Neural crest cell (in vitro differentiated cells): Measurements from ENCODE around the gene ABCG2. TPM values are rescaled to one million over a fixed set of nuclear protein-coding genes. Genes with fewer than 3 reads are reported as not detected.
A peak's percentile ranks its signal among the peaks of the same experiment; 100 is the strongest.
"Not testable (repeated sequence)": the region's sequence is repeated elsewhere in the genome, so short reads cannot be mapped to it uniquely, and the experiment has no call there.

Experiments
- DNase-seq: peaks from one replicate; pipeline ENCODE4 v3.0.0; 2021; ENCODE audit warnings: low read depth, mixed read lengths, low spot score
- H3K27ac Mint-ChIP-seq: one replicate; pipeline ENCODE4 v1.8.0; 2021; ENCODE audit warnings: mild to moderate bottlenecking, mixed read lengths; ENCODE audit not compliant: unreplicated experiment
- H3K27me3 Mint-ChIP-seq: 2 replicates; pipeline ENCODE4 v1.8.0; 2021; ENCODE audit warnings: low read depth, mild to moderate bottlenecking, mixed read lengths
- H3K36me3 Mint-ChIP-seq: 2 replicates; pipeline ENCODE4 v1.8.0; 2021; ENCODE audit warnings: low read depth, mild to moderate bottlenecking, mixed read lengths
- H3K4me1 Mint-ChIP-seq: 2 replicates; pipeline ENCODE4 v1.8.0; 2021; ENCODE audit warnings: mixed read lengths
- H3K4me3 Mint-ChIP-seq: one replicate; pipeline ENCODE4 v1.8.0; 2021; ENCODE audit warnings: mild to moderate bottlenecking, mixed read lengths
- H3K9me3 Mint-ChIP-seq: 2 replicates; pipeline ENCODE4 v1.8.0; 2021; ENCODE audit warnings: mixed read lengths
- CTCF ChIP-seq: fragments of 200-600 bp; sonication (generic); conservative IDR thresholded peaks from 2 replicates; pipeline ENCODE4 v1.5.0; 2021; ENCODE audit warnings: antibody characterized with exemption, mild to moderate bottlenecking
- total RNA-seq: library from RNA; stranded (reverse); gene quantifications from 2 replicates; pipeline ENCODE4 v1.2.1, GENCODE V29; 2021

Gene ABCG2
- total RNA-seq, 1 donor from 2014 or later, result 5.1 TPM

- no peak for TF ChIP-seq CTCF
These were observed 49.7 kb downstream of the ABCG2 start for GRCh38 chr4:88108747-88109122.

DNA sequence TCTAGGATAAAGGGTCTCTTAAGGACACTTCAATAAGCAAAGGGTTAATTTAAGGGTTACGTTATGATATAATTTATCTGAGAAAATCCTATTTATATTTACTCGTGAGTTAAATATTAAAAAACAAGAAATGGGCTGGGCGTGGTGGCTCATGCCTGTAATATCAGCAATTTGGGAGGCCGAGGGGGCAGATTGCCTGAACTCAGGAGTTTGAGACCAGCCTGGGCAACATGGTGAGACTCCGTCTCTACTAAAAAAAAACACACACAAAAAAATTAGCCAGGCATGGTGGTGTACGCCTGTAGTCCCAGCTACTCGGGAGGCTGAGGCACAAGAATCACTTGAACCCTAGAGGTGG lies 50.4 kb downstream of the ABCG2 start:
- DNase-seq, H3K4me1 Mint-ChIP-seq, H3K27me3 Mint-ChIP-seq, H3K36me3 Mint-ChIP-seq, H3K4me3 Mint-ChIP-seq, H3K9me3 Mint-ChIP-seq: not testable (repeated sequence)
- H3K27ac Mint-ChIP-seq, result peak overlapping the region; percentile 39

More at GRCh38 chr4:88108747-88109122, 49.7 kb downstream of the ABCG2 start:
- Mint-ChIP-seq H3K27ac (no peak overlapping the region), H3K36me3 (no peaks in the 10 kb centered on the region), H3K4me3 (no peak overlapping the region), H3K4me1 (peaks cover 9% of the 10 kb centered on the region), H3K9me3 (no peaks in the 10 kb centered on the region), H3K27me3 (no peaks in the 10 kb centered on the region)
- no peak for DNase-seq

GRCh38 chr4:88107406-88108107 lies 50.9 kb downstream of the ABCG2 start:
- TF ChIP-seq CTCF, result no peak
- no peak for DNase-seq
- Mint-ChIP-seq H3K4me1 (peaks cover 9% of the 10 kb centered on the region), H3K9me3 (no peaks in the 10 kb centered on the region), H3K36me3 (no peaks in the 10 kb centered on the region), H3K4me3 (no peak overlapping the region), H3K27me3 (no peaks in the 10 kb centered on the region), H3K27ac (peak overlapping the region; percentile 39)

DNA sequence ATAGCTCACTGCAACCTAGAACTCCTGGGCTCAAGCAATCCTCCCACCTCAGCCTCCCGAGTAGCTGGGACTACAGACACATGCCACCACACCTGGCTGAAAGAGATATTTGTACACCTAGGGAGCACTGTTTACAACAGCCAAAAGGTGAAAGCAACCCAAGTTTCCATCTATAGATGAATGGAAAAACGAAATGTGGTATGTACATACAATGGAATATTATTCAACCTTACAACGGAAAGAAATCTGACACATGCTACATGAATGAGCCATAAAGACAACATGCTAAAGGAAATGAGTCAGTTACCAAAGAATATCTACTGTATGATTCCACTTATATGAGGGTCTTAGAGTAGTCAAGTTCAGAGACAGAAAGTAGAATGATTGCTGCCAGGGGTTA lies 52.2 kb downstream of the ABCG2 start:
- Mint-ChIP-seq H3K4me1 (peaks cover 13% of the 10 kb centered on the region), H3K9me3 (no peaks in the 10 kb centered on the region), H3K36me3 (no peaks in the 10 kb centered on the region), H3K4me3 (no peak overlapping the region), H3K27me3 (no peaks in the 10 kb centered on the region), H3K27ac (no peak overlapping the region)
- DNase-seq, result no peak
- TF ChIP-seq CTCF, result no peak

GRCh38 chr4:88104902-88105610 lies 53.4 kb downstream of the ABCG2 start:
- no peak for DNase-seq
- Mint-ChIP-seq H3K9me3 (no peaks in the 10 kb centered on the region), H3K27me3 (no peaks in the 10 kb centered on the region), H3K36me3 (no peaks in the 10 kb centered on the region), H3K4me1 (peaks cover 14% of the 10 kb centered on the region), H3K27ac (no peak overlapping the region), H3K4me3 (no peak overlapping the region)
- TF ChIP-seq CTCF, result no peak

GRCh38 chr4:88102026-88102425 lies 56.4 kb downstream of the ABCG2 start:
- Mint-ChIP-seq H3K27ac (no peak overlapping the region), H3K4me1 (peaks cover 15% of the 10 kb centered on the region), H3K4me3 (no peak overlapping the region), H3K9me3 (no peaks in the 10 kb centered on the region), H3K36me3 (peaks cover 2% of the 10 kb centered on the region), H3K27me3 (no peaks in the 10 kb centered on the region)
- no peak for TF ChIP-seq CTCF
- DNase-seq, result no peak
